ENCODE measurements around the gene KAT6B.

Gene KAT6B

DNA sequence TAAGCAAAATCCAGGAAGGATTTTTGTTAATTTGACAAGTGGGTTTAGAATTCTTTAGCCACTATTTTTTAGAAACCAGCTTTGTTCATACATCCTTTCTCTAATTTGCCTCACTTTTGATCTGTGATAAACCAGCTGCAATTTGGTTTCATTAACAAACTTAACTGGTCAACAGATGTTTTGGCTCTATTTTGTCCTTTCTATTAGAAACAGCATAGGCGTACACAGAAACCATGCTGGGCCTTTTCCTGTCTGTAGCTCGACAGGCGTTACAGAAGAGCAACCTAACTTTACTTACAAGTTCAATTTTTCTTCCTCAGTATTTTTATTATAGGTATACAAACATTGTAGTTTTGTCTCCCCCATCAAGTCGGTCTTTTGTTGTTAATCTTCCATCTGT, 28.2 kb downstream of the KAT6B start:
- TF ChIP-seq, protein P1, sequence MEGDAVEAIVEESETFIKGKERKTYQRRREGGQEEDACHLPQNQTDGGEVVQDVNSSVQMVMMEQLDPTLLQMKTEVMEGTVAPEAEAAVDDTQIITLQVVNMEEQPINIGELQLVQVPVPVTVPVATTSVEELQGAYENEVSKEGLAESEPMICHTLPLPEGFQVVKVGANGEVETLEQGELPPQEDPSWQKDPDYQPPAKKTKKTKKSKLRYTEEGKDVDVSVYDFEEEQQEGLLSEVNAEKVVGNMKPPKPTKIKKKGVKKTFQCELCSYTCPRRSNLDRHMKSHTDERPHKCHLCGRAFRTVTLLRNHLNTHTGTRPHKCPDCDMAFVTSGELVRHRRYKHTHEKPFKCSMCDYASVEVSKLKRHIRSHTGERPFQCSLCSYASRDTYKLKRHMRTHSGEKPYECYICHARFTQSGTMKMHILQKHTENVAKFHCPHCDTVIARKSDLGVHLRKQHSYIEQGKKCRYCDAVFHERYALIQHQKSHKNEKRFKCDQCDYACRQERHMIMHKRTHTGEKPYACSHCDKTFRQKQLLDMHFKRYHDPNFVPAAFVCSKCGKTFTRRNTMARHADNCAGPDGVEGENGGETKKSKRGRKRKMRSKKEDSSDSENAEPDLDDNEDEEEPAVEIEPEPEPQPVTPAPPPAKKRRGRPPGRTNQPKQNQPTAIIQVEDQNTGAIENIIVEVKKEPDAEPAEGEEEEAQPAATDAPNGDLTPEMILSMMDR (IDR thresholded peaks at IDR 0.05; ENCODE audit: control insufficient read depth, insufficient read depth, low read depth, low read length, missing control alignments), result no peak
- DNase-seq (ENCODE audit: low read depth), result no peak
- H3K4me3 ChIP-seq (ENCODE audit: control insufficient read depth, low read depth, low read length), result no peak overlapping the region

DNA sequence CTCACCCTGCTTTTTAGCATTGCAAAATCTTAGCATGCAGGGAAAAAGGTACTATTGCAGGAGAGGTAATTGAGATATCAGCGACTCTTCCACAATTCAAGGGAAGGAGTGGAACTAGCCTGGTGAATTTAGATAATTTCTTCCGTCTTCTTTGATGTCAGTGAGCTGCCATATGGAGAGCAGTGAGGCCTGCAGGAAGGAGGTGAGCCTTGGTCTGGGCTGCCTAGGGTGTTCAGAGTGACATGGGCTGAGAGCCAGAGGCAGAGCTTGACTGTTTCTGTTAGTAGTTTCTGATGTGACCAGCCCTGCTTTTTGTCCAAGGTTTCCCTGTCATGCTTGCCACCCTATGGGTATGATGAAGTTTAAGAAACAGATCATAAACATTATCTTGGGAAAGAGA, 28.6 kb downstream of the KAT6B start:
- TF ChIP-seq, protein P1 (IDR thresholded peaks at IDR 0.05; ENCODE audit: control insufficient read depth, insufficient read depth, low read depth, low read length, missing control alignments), result no peak
- no peak overlapping the region for H3K4me3 ChIP-seq (ENCODE audit: control insufficient read depth, low read depth, low read length)
- DNase-seq (ENCODE audit: low read depth), result no peak

DNA sequence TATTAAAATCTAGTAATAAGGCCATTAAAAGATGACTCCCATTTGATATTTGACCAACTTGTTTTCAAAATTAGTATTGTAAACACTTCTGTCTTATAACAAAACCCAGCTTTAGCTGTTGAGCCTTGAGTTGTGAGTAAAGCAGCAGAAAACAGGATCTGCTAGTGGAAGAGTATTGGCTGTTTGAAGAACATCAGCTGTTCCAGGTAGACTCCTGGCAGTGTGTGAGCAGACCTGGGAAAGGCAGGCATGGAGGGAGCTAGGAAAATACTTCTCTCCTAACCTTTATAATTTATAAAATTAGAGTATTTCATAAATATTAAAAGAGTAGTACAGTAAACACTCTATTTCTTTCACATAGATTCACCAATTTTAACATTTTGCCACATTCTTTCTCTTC, 29.0 kb downstream of the KAT6B start:
- no peak overlapping the region for H3K4me3 ChIP-seq (ENCODE audit: control insufficient read depth, low read depth, low read length)
- TF ChIP-seq, protein P1 (IDR thresholded peaks at IDR 0.05; ENCODE audit: control insufficient read depth, insufficient read depth, low read depth, low read length, missing control alignments), result no peak
- DNase-seq (ENCODE audit: low read depth), result no peak

DNA sequence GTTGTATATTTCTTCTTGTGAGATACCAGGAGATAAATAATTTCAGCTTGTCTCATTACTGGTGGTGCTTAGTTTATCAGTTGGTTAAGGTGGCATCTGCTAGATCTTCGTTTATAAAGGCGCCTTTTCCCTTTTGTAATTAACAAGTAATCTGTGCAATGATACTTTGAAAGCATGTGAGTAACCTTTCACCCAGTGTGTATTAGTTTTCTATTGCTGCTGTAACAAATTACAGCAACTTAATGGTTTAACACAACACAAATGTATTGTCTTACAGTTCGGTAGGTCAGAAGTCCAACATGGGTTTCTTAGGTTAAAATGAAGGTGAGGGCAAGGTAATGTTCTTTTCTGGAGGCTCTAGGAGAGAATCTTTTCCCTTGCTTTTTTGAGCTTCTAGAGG, 30.5 kb downstream of the KAT6B start:
- no peak overlapping the region for H3K4me3 ChIP-seq (ENCODE audit: control insufficient read depth, low read depth, low read length)
- TF ChIP-seq, protein P1 (IDR thresholded peaks at IDR 0.05; ENCODE audit: control insufficient read depth, insufficient read depth, low read depth, low read length, missing control alignments), result no peak
- no peak for DNase-seq (ENCODE audit: low read depth)

DNA sequence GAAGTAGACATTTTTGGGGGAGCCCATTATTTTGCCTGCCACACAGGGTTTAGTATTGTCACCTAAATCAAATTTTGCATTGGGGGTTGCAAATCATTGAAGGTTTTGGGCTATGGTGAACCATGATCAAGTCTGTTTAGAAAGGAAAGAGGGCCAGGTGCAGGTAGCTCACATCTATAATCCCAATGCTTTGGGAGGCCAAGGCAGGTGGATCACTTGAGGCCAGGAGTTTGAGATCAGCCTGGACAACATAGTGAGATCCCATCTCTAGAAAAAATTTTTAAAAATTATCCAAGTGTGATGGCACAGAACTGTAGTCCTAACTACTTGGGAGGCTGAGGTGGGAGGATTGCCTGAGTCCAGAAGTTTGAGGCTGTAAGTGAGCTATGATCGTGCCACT, 31.2 kb downstream of the KAT6B start:
- no peak for DNase-seq (ENCODE audit: low read depth)
- H3K4me3 ChIP-seq (ENCODE audit: control insufficient read depth, low read depth, low read length), result no peak overlapping the region
- TF ChIP-seq, protein P1 (IDR thresholded peaks at IDR 0.05; ENCODE audit: control insufficient read depth, insufficient read depth, low read depth, low read length, missing control alignments), result no peak

DNA sequence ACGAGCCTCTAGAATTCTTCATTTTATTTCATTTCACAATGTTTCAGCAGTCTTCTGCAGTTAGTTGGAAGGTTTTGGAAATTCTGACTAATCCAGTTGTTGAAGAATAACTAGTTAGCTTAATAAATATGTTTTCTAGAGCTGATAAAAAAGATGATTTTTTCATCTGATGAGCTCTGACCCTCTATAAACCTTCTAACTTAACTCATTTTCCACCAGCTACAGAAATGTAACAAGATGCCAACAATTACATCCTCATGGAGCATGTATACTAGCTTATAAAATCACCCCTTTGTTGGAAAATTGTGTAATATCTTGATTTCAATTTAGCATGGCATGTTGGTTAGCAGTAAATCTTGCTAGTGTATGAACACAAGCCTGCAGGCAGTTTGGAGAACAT, 33.1 kb downstream of the KAT6B start:
- TF ChIP-seq, protein P1 (IDR thresholded peaks at IDR 0.05; ENCODE audit: control insufficient read depth, insufficient read depth, low read depth, low read length, missing control alignments), result no peak
- no peak for DNase-seq (ENCODE audit: low read depth)
- H3K4me3 ChIP-seq (ENCODE audit: control insufficient read depth, low read depth, low read length), result no peak overlapping the region

DNA sequence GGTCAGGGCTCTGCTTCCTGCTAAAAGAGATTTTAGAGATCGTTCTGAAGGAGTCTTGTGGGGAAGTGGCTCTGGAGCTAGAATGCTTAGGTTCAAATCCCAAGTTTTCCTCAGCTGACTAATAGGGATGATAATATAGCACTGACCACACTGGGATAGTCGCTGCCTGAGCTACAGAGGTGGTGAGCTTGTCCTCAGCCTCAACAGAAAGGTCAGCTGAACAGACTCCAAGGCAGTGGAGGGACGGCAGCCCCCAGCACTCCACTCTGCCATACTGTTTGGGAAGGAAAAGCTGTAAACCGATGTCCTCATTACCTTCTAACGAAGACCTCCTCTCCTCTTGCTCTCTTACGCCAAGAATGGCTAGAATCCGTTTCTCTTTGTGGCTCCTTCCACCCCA, 36.2 kb downstream of the KAT6B start:
- no peak overlapping the region for H3K4me3 ChIP-seq (ENCODE audit: control insufficient read depth, low read depth, low read length)
- TF ChIP-seq, protein P1 (IDR thresholded peaks at IDR 0.05; ENCODE audit: control insufficient read depth, insufficient read depth, low read depth, low read length, missing control alignments), result no peak
- no peak for DNase-seq (ENCODE audit: low read depth)
